PC-3 (cell line): ENCODE data around the gene AFF1. TPM values are rescaled to one million over a fixed set of nuclear protein-coding genes. Genes with fewer than 3 reads are reported as not detected.

Source experiments
- ATAC-seq: fragments of 200-7000 bp; cut with Tn5 transposase; 2 replicates; pipeline ENCODE4 v1.9.1; 2020; ENCODE audit warnings: mild to moderate bottlenecking, moderate library complexity
- BruUV-seq: library from RNA; stranded (reverse); fragments of 400-500 nt; replicated peaks from 2 replicates; lab custom pipeline; 2021; lab: Mats Ljungman, UMichigan
- CTCF ChIA-PET: fragments of 300-600 bp; sonication (Branson Sonifier 250); formaldehyde crosslinking; loops from one replicate; lab custom pipeline; 2022; ENCODE audit warnings: antibody characterized with exemption; lab: Charles Lee
- POLR2A ChIA-PET: fragments of 300-600 bp; sonication (Branson Sonifier 250); formaldehyde crosslinking; loops from one replicate; lab custom pipeline; 2022; ENCODE audit warnings: antibody characterized with exemption; ENCODE audit not compliant: unreplicated experiment; lab: Charles Lee
- DNase-seq: peaks from one replicate; pipeline ENCODE4 v3.0.0-alpha.2; 2015
- H2AFZ ChIP-seq: fragments of 300-600 bp; sonication (generic); 2 replicates; pipeline ENCODE4 v1.6.0; 2016; ENCODE audit warnings: antibody characterized with exemption, low read length
- H3F3A ChIP-seq: fragments of 300-600 bp; sonication (generic); one replicate; pipeline ENCODE4 v1.6.0; 2017; ENCODE audit warnings: antibody characterized with exemption, low read length, control low read depth, mild to moderate bottlenecking; ENCODE audit not compliant: unreplicated experiment
- H3K27ac ChIP-seq: fragments of 300-600 bp; sonication (generic); 2 replicates; pipeline ENCODE4 v1.5.1; 2016; ENCODE audit warnings: mild to moderate bottlenecking, low read length
- H3K27me3 ChIP-seq: fragments of 300-600 bp; sonication (generic); 2 replicates; pipeline ENCODE4 v1.6.1; 2016; ENCODE audit warnings: low read length, mixed read lengths
- H3K36me3 ChIP-seq: fragments of 300-600 bp; sonication (generic); 2 replicates; pipeline ENCODE4 v1.6.1; 2016; ENCODE audit warnings: low read depth, mixed run types, low read length, mixed read lengths
- H3K4me1 ChIP-seq: fragments of 300-600 bp; sonication (generic); 2 replicates; pipeline ENCODE4 v1.5.1; 2016; ENCODE audit warnings: low read length; ENCODE audit not compliant: insufficient read depth
- H3K4me2 ChIP-seq: fragments of 300-600 bp; sonication (generic); 2 replicates; pipeline ENCODE4 v1.6.0; 2016; ENCODE audit warnings: low read length
- H3K4me3 ChIP-seq: fragments of 300-600 bp; sonication (generic); 2 replicates; pipeline ENCODE4 v1.5.1; 2016; ENCODE audit warnings: mild to moderate bottlenecking, low read length, mixed read lengths
- H3K79me2 ChIP-seq: fragments of 300-600 bp; sonication (generic); 2 replicates; pipeline ENCODE4 v1.6.1; 2017; ENCODE audit warnings: low read length, mixed read lengths
- H3K9ac ChIP-seq: fragments of 300-600 bp; sonication (generic); 2 replicates; pipeline ENCODE4 v1.6.0; 2016; ENCODE audit warnings: mild to moderate bottlenecking, low read length
- H3K9me2 ChIP-seq: fragments of 300-600 bp; sonication (generic); replicated peaks from 2 replicates; pipeline ENCODE4 v1.6.1; 2016; ENCODE audit warnings: mixed run types, low read length, mixed read lengths
- H3K9me3 ChIP-seq: fragments of 300-600 bp; sonication (generic); 2 replicates; pipeline ENCODE4 v1.6.1; 2016; ENCODE audit warnings: low read length, mixed read lengths
- H4K20me1 ChIP-seq: fragments of 300-600 bp; sonication (generic); 2 replicates; pipeline ENCODE4 v1.6.1; 2016; ENCODE audit warnings: low read length, mixed read lengths
- EZH2 ChIP-seq: fragments of 300-600 bp; sonication (generic); IDR thresholded peaks from one replicate; pipeline ENCODE4 v1.6.1; 2017; ENCODE audit warnings: antibody characterized with exemption, mild to moderate bottlenecking, low read length; ENCODE audit not compliant: unreplicated experiment
- EZH2phosphoT487 ChIP-seq: fragments of 300-600 bp; sonication (generic); IDR thresholded peaks from 2 replicates; pipeline ENCODE4 v1.6.1; 2018; ENCODE audit warnings: mild to moderate bottlenecking, antibody characterized with exemption, low read length, borderline replicate concordance
- intact Hi-C: fragments of 100-400 bp; cut with micrococcal nuclease; formaldehyde crosslinking; loops from 2 replicates; pipeline ENCODE4 v1.9.0; 2023
- total RNA-seq: library from RNA; depleted of rRNA; stranded (reverse); fragments of >200 nt; gene quantifications from 2 replicates; pipeline ENCODE4 v1.2.3, GENCODE V29; 2014
- TF ChIP-seq, protein P1 (sequence below): fragments of 300-600 bp; sonication (generic); conservative IDR thresholded peaks from 2 replicates; pipeline ENCODE4 v1.5.1; 2017; ENCODE audit warnings: antibody characterized with exemption, low read depth, mild to moderate bottlenecking, low read length

The AFF1 gene
- total RNA-seq, 1 experiment from 2014 or later = 8.1 TPM

DNA sequence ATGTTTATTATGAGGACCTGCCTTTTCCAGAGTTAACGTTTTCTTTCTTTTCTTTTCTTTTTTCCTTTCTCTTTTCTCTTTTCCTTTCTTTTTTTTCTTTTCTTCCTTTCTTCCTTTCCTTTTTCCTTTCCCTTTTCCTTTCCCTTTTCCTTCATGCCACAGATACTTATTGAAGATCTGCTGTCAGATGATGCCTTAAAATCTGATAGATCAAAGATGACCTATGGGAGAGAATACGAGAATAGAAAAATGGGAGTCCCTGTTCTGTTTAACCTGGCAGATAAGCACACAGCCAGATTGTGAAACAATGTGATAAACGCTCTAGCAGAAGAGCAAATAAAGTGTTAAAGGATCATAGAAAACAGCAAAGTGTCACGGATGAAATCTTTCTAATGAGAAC lies 38.9 kb downstream of the AFF1 start:
- Histone ChIP-seq H3K79me2 (peaks cover 23% of the 10 kb centered on the region), H3K4me2 (peak overlapping the region; percentile 48), H3K9me2 (no peaks in the 10 kb centered on the region), H3K27me3 (no peaks in the 10 kb centered on the region), H3K27ac (no peak overlapping the region), H3K9ac (no peak overlapping the region), H3K9me3 (no peaks in the 10 kb centered on the region), H3K36me3 (no peaks in the 10 kb centered on the region), H3K4me1 (peaks cover 65% of the 10 kb centered on the region), H3K4me3 (no peak overlapping the region), H4K20me1 (no peaks in the 10 kb centered on the region), H2AFZ (no peak overlapping the region), H3F3A (no peaks in the 10 kb centered on the region)
- no peak for ATAC-seq
- no peak for DNase-seq
- no TSS peak for BruUV-seq
- TF ChIP-seq EZH2phosphoT487 (no peak), EZH2 (no peak)
- TF ChIP-seq, protein P1, sequence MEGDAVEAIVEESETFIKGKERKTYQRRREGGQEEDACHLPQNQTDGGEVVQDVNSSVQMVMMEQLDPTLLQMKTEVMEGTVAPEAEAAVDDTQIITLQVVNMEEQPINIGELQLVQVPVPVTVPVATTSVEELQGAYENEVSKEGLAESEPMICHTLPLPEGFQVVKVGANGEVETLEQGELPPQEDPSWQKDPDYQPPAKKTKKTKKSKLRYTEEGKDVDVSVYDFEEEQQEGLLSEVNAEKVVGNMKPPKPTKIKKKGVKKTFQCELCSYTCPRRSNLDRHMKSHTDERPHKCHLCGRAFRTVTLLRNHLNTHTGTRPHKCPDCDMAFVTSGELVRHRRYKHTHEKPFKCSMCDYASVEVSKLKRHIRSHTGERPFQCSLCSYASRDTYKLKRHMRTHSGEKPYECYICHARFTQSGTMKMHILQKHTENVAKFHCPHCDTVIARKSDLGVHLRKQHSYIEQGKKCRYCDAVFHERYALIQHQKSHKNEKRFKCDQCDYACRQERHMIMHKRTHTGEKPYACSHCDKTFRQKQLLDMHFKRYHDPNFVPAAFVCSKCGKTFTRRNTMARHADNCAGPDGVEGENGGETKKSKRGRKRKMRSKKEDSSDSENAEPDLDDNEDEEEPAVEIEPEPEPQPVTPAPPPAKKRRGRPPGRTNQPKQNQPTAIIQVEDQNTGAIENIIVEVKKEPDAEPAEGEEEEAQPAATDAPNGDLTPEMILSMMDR = no peak
- intact Hi-C loops = no loop called here
- ChIA-PET POLR2A (no interaction called here), CTCF (no interaction called here)

DNA sequence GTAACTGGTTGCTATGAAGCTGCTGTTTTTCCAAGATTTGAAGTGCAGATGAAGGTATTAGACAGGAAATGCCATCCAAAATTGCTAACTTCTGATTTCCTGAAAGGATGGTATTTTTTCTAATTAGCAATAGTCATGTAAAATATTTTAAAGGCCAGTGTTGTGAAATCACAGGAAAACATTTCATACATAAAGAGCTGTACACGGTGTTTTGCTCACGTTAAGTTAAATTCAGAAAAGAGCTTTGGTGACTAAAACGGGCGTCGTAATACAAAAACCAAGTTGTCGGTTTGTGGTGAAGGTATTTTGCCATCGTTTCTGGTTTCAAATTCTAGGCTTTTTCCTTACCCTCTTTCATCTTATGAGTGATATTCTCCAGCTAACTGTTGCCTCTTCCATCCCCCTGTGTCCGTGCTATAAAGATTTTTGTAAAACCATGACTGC lies 39.8 kb downstream of the AFF1 start:
- intact Hi-C loops = no loop called here
- 0 out of 2 replicates have a peak overlapping the region, but pooled peaks have one; percentile 19 for H2AFZ ChIP-seq
- H3K4me3 ChIP-seq = no peak overlapping the region
- no peaks in the 10 kb centered on the region for H3K9me3 ChIP-seq
- ChIA-PET CTCF (interaction anchor here (0.5 kb wide), 1 partner anchor 124 kb away, joined by 3 read pairs; no protein-coding TSS in a partner anchor), POLR2A (interaction anchor here (0.6 kb wide), 1 partner anchor 265 kb away, joined by 3 read pairs; no protein-coding TSS in a partner anchor)
- H4K20me1 ChIP-seq = no peaks in the 10 kb centered on the region
- H3K27me3 ChIP-seq = no peaks in the 10 kb centered on the region
- no peaks in the 10 kb centered on the region for H3K36me3 ChIP-seq
- TF ChIP-seq, protein P1 = no peak
- TF ChIP-seq EZH2 (no peak), EZH2phosphoT487 (no peak)
- H3K79me2 ChIP-seq = peaks cover 25% of the 10 kb centered on the region
- no peak for ATAC-seq
- H3K4me2 ChIP-seq = peak overlapping the region; percentile 56
- peaks cover 66% of the 10 kb centered on the region for H3K4me1 ChIP-seq
- no TSS peak for BruUV-seq
- no peaks in the 10 kb centered on the region for H3K9me2 ChIP-seq
- H3K27ac ChIP-seq = 0 out of 2 replicates have a peak overlapping the region, but pooled peaks have one; percentile 11
- peak; percentile 49 for DNase-seq
- H3K9ac ChIP-seq = no peak overlapping the region
- no peaks in the 10 kb centered on the region for H3F3A ChIP-seq

DNA sequence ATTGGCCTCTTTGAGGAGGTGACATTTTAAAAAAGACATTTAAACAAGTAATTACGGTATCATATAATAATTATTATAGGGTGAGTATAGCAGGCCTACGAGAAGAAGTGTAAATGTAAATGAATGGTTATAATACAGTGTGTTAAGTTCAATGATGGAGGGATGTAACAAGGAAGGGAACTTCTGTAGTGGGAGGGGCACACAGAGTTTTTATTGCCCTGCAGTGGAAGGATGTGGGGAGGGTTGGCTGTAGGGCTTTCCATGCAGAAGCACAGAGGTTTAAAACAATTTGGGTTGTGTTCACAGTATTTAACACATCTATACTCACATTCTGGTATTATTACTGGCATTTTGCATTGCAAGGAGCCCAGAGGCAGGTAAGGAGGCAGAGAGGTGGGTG lies 41.1 kb downstream of the AFF1 start:
- Histone ChIP-seq H3K4me3 (no peak overlapping the region), H3K27ac (no peak overlapping the region), H3K4me2 (no peak overlapping the region), H3K4me1 (peaks cover 56% of the 10 kb centered on the region), H3F3A (no peaks in the 10 kb centered on the region), H4K20me1 (no peaks in the 10 kb centered on the region), H2AFZ (no peak overlapping the region), H3K79me2 (peaks cover 25% of the 10 kb centered on the region), H3K9me2 (no peaks in the 10 kb centered on the region), H3K9me3 (no peaks in the 10 kb centered on the region), H3K36me3 (no peaks in the 10 kb centered on the region), H3K9ac (no peak overlapping the region), H3K27me3 (no peaks in the 10 kb centered on the region)
- ATAC-seq (no peak), DNase-seq (no peak)
- TF ChIP-seq, protein P1 = no peak
- no peak for TF ChIP-seq EZH2phosphoT487
- TF ChIP-seq EZH2 = no peak
- no TSS peak for BruUV-seq
- ChIA-PET CTCF (no interaction called here), POLR2A (no interaction called here)
- intact Hi-C loops = no loop called here
